ENCODE measurements around the gene HPSE2.

The HPSE2 gene

GRCh38 chr10:98425511-98426352, 809.9 kb downstream of the HPSE2 start:
- no CpG with 5 or more reads among the region's 21 CpGs for WGBS (ENCODE audit: extremely low coverage, insufficient coverage, low lambda C conversion rate)
- Histone ChIP-seq H4K8ac (ENCODE audit: low read depth, low read length) (no peak overlapping the region), H3K4me1 (ENCODE audit: control insufficient read depth, low read depth, low read length) (no peaks in the 10 kb centered on the region), H3K79me1 (ENCODE audit: low read length) (no peaks in the 10 kb centered on the region), H3K36me3 (ENCODE audit: control insufficient read depth, insufficient read depth, low read length) (peaks cover 1% of the 10 kb centered on the region), H3K4ac (ENCODE audit: low read depth, low read length) (no peak overlapping the region), H2BK120ac (ENCODE audit: low read depth, low read length) (no peak overlapping the region), H3K23ac (ENCODE audit: low read length) (no peak overlapping the region), H3K27me3 (ENCODE audit: insufficient read depth, low read length, poor library complexity) (no peaks in the 10 kb centered on the region), H3K27ac (ENCODE audit: low read depth, low read length) (no peak overlapping the region), H3K79me2 (ENCODE audit: control insufficient read depth, insufficient read depth, low read length) (no peaks in the 10 kb centered on the region), H2BK5ac (ENCODE audit: low read length) (no peak overlapping the region), H3K56ac (ENCODE audit: low read length) (no peak overlapping the region), H2AK5ac (ENCODE audit: low read length) (no peak overlapping the region), H3K9ac (ENCODE audit: low read length) (no peak overlapping the region), H3K4me3 (ENCODE audit: low read length) (no peak overlapping the region), H2BK15ac (replicated peaks; ENCODE audit: low read depth) (no peak overlapping the region), H3K18ac (ENCODE audit: low read length) (no peak overlapping the region), H4K5ac (ENCODE audit: low read length) (no peak overlapping the region), H3K4me2 (ENCODE audit: low read length) (no peak overlapping the region)
- DNase-seq: peak; percentile 75

GRCh38 chr10:98424295-98425254, 811.1 kb downstream of the HPSE2 start:
- no peaks in the 10 kb centered on the region for H3K79me2 ChIP-seq (ENCODE audit: control insufficient read depth, insufficient read depth, low read length)
- no peaks in the 10 kb centered on the region for H3K4me1 ChIP-seq (ENCODE audit: control insufficient read depth, low read depth, low read length)
- no peak overlapping the region for H3K56ac ChIP-seq (ENCODE audit: low read length)
- no peaks in the 10 kb centered on the region for H3K27me3 ChIP-seq (ENCODE audit: insufficient read depth, low read length, poor library complexity)
- no peak overlapping the region for H4K5ac ChIP-seq (ENCODE audit: low read length)
- peaks cover 1% of the 10 kb centered on the region for H3K36me3 ChIP-seq (ENCODE audit: control insufficient read depth, insufficient read depth, low read length)
- H2BK15ac ChIP-seq (replicated peaks; ENCODE audit: low read depth): no peak overlapping the region
- H3K4ac ChIP-seq (ENCODE audit: low read depth, low read length): no peak overlapping the region
- no peak overlapping the region for H4K8ac ChIP-seq (ENCODE audit: low read depth, low read length)
- no peak overlapping the region for H3K4me3 ChIP-seq (ENCODE audit: low read length)
- no peak overlapping the region for H3K23ac ChIP-seq (ENCODE audit: low read length)
- H2BK120ac ChIP-seq (ENCODE audit: low read depth, low read length): no peak overlapping the region
- no peak overlapping the region for H2AK5ac ChIP-seq (ENCODE audit: low read length)
- no peak for DNase-seq
- H3K18ac ChIP-seq (ENCODE audit: low read length): no peak overlapping the region
- no peaks in the 10 kb centered on the region for H3K79me1 ChIP-seq (ENCODE audit: low read length)
- no peak overlapping the region for H3K4me2 ChIP-seq (ENCODE audit: low read length)
- no peak overlapping the region for H2BK5ac ChIP-seq (ENCODE audit: low read length)
- WGBS (ENCODE audit: extremely low coverage, insufficient coverage, low lambda C conversion rate): no CpG with 5 or more reads among the region's 23 CpGs
- H3K9ac ChIP-seq (ENCODE audit: low read length): no peak overlapping the region
- H3K27ac ChIP-seq (ENCODE audit: low read depth, low read length): no peak overlapping the region

GRCh38 chr10:98423691-98424120, 811.9 kb downstream of the HPSE2 start:
- Histone ChIP-seq H3K36me3 (ENCODE audit: control insufficient read depth, insufficient read depth, low read length) (no peaks in the 10 kb centered on the region), H4K8ac (ENCODE audit: low read depth, low read length) (no peak overlapping the region), H3K27me3 (ENCODE audit: insufficient read depth, low read length, poor library complexity) (no peaks in the 10 kb centered on the region), H3K27ac (ENCODE audit: low read depth, low read length) (no peak overlapping the region), H4K5ac (ENCODE audit: low read length) (no peak overlapping the region), H3K4ac (ENCODE audit: low read depth, low read length) (no peak overlapping the region), H3K18ac (ENCODE audit: low read length) (no peak overlapping the region), H3K4me3 (ENCODE audit: low read length) (no peak overlapping the region), H3K4me1 (ENCODE audit: control insufficient read depth, low read depth, low read length) (no peaks in the 10 kb centered on the region), H2BK15ac (replicated peaks; ENCODE audit: low read depth) (no peak overlapping the region), H3K9ac (ENCODE audit: low read length) (no peak overlapping the region), H3K23ac (ENCODE audit: low read length) (no peak overlapping the region), H2BK120ac (ENCODE audit: low read depth, low read length) (no peak overlapping the region), H3K4me2 (ENCODE audit: low read length) (no peak overlapping the region), H3K79me1 (ENCODE audit: low read length) (no peaks in the 10 kb centered on the region), H2AK5ac (ENCODE audit: low read length) (no peak overlapping the region), H2BK5ac (ENCODE audit: low read length) (no peak overlapping the region), H3K56ac (ENCODE audit: low read length) (no peak overlapping the region), H3K79me2 (ENCODE audit: control insufficient read depth, insufficient read depth, low read length) (no peaks in the 10 kb centered on the region)
- WGBS (ENCODE audit: extremely low coverage, insufficient coverage, low lambda C conversion rate): no CpG with 5 or more reads among the region's 9 CpGs
- peak; percentile 68 for DNase-seq

GRCh38 chr10:98422182-98422581, 813.5 kb downstream of the HPSE2 start:
- Histone ChIP-seq H3K4me1 (ENCODE audit: control insufficient read depth, low read depth, low read length) (no peaks in the 10 kb centered on the region), H4K5ac (ENCODE audit: low read length) (no peak overlapping the region), H3K4me2 (ENCODE audit: low read length) (no peak overlapping the region), H2BK15ac (replicated peaks; ENCODE audit: low read depth) (no peak overlapping the region), H3K18ac (ENCODE audit: low read length) (no peak overlapping the region), H3K27me3 (ENCODE audit: insufficient read depth, low read length, poor library complexity) (no peaks in the 10 kb centered on the region), H3K36me3 (ENCODE audit: control insufficient read depth, insufficient read depth, low read length) (no peaks in the 10 kb centered on the region), H4K8ac (ENCODE audit: low read depth, low read length) (no peak overlapping the region), H3K27ac (ENCODE audit: low read depth, low read length) (no peak overlapping the region), H3K4ac (ENCODE audit: low read depth, low read length) (no peak overlapping the region), H3K23ac (ENCODE audit: low read length) (no peak overlapping the region), H2BK120ac (ENCODE audit: low read depth, low read length) (no peak overlapping the region), H2AK5ac (ENCODE audit: low read length) (no peak overlapping the region), H3K4me3 (ENCODE audit: low read length) (no peak overlapping the region), H3K56ac (ENCODE audit: low read length) (no peak overlapping the region), H2BK5ac (ENCODE audit: low read length) (no peak overlapping the region), H3K79me1 (ENCODE audit: low read length) (no peaks in the 10 kb centered on the region), H3K79me2 (ENCODE audit: control insufficient read depth, insufficient read depth, low read length) (no peaks in the 10 kb centered on the region), H3K9ac (ENCODE audit: low read length) (no peak overlapping the region)
- no peak for DNase-seq
- WGBS (ENCODE audit: extremely low coverage, insufficient coverage, low lambda C conversion rate): no CpG with 5 or more reads among the region's 10 CpGs

GRCh38 chr10:98420786-98421185, 814.9 kb downstream of the HPSE2 start:
- no peak overlapping the region for H4K5ac ChIP-seq (ENCODE audit: low read length)
- H3K23ac ChIP-seq (ENCODE audit: low read length): no peak overlapping the region
- H3K4me3 ChIP-seq (ENCODE audit: low read length): no peak overlapping the region
- H3K4ac ChIP-seq (ENCODE audit: low read depth, low read length): no peak overlapping the region
- H3K27me3 ChIP-seq (ENCODE audit: insufficient read depth, low read length, poor library complexity): no peaks in the 10 kb centered on the region
- H4K8ac ChIP-seq (ENCODE audit: low read depth, low read length): no peak overlapping the region
- no peaks in the 10 kb centered on the region for H3K79me2 ChIP-seq (ENCODE audit: control insufficient read depth, insufficient read depth, low read length)
- no peak overlapping the region for H2BK15ac ChIP-seq (replicated peaks; ENCODE audit: low read depth)
- H3K27ac ChIP-seq (ENCODE audit: low read depth, low read length): no peak overlapping the region
- no peaks in the 10 kb centered on the region for H3K36me3 ChIP-seq (ENCODE audit: control insufficient read depth, insufficient read depth, low read length)
- no peak overlapping the region for H2AK5ac ChIP-seq (ENCODE audit: low read length)
- no peak for DNase-seq
- H3K9ac ChIP-seq (ENCODE audit: low read length): no peak overlapping the region
- no peak overlapping the region for H2BK5ac ChIP-seq (ENCODE audit: low read length)
- H3K4me2 ChIP-seq (ENCODE audit: low read length): no peak overlapping the region
- H2BK120ac ChIP-seq (ENCODE audit: low read depth, low read length): no peak overlapping the region
- no peak overlapping the region for H3K18ac ChIP-seq (ENCODE audit: low read length)
- WGBS (ENCODE audit: extremely low coverage, insufficient coverage, low lambda C conversion rate): no CpG with 5 or more reads among the region's 9 CpGs
- H3K79me1 ChIP-seq (ENCODE audit: low read length): no peaks in the 10 kb centered on the region
- H3K4me1 ChIP-seq (ENCODE audit: control insufficient read depth, low read depth, low read length): no peaks in the 10 kb centered on the region
- H3K56ac ChIP-seq (ENCODE audit: low read length): no peak overlapping the region

All from mesendoderm (in vitro differentiated cells).